Smooth muscle cell (in vitro differentiated cells): ENCODE measurements around the gene FCAMR. TPM values are rescaled to one million over a fixed set of nuclear protein-coding genes. Genes with fewer than 3 reads are reported as not detected.

Experiments
- DNase-seq: peaks from one replicate; lab custom pipeline; 2025; ENCODE audit not compliant: unreplicated experiment; lab: John Stamatoyannopoulos, UW
- H2AFZ ChIP-seq: fragments of 200-600 bp; sonication (generic); 2 replicates; pipeline ENCODE4 v1.6.0; 2016; ENCODE audit warnings: antibody characterized with exemption, low read depth, mild to moderate bottlenecking
- H3F3A ChIP-seq: fragments of 200-600 bp; sonication (generic); 2 replicates; pipeline ENCODE4 v1.6.0; 2017; ENCODE audit warnings: antibody characterized with exemption, low read depth
- H3K27ac ChIP-seq: fragments of 200-600 bp; sonication (generic); 2 replicates; pipeline ENCODE4 v1.5.1; 2016; ENCODE audit warnings: low read depth, mild to moderate bottlenecking
- H3K27me3 ChIP-seq: fragments of 200-600 bp; sonication (generic); 2 replicates; pipeline ENCODE4 v1.6.1; 2016; ENCODE audit warnings: low read depth, mild to moderate bottlenecking
- H3K36me3 ChIP-seq: fragments of 200-600 bp; sonication (generic); 2 replicates; pipeline ENCODE4 v1.5.1; 2016; ENCODE audit warnings: low read depth
- H3K4me1 ChIP-seq: fragments of 200-600 bp; sonication (generic); 2 replicates; pipeline ENCODE4 v1.5.1; 2016; ENCODE audit warnings: low read depth
- H3K4me2 ChIP-seq: fragments of 200-600 bp; sonication (generic); 2 replicates; pipeline ENCODE4 v1.6.0; 2016; ENCODE audit warnings: mild to moderate bottlenecking
- H3K4me3 ChIP-seq: fragments of 200-600 bp; sonication (generic); 2 replicates; pipeline ENCODE4 v1.5.1; 2016; ENCODE audit warnings: mild to moderate bottlenecking
- H3K79me2 ChIP-seq: fragments of 200-600 bp; sonication (generic); 2 replicates; pipeline ENCODE4 v1.6.0; 2016; ENCODE audit warnings: low read depth, mild to moderate bottlenecking
- H3K9ac ChIP-seq: fragments of 200-600 bp; sonication (generic); 2 replicates; pipeline ENCODE4 v1.6.0; 2016; ENCODE audit warnings: low read depth
- H3K9me3 ChIP-seq: fragments of 200-600 bp; sonication (generic); replicated peaks from 2 replicates; pipeline ENCODE4 v1.5.1; 2016; ENCODE audit warnings: low read depth
- H4K20me1 ChIP-seq: fragments of 200-600 bp; sonication (generic); 2 replicates; pipeline ENCODE4 v1.6.0; 2016; ENCODE audit warnings: low read depth
- CTCF ChIP-seq: fragments of 200-600 bp; sonication (generic); IDR thresholded peaks from 2 replicates; pipeline ENCODE4 v1.5.1; 2017; ENCODE audit warnings: borderline replicate concordance, mild to moderate bottlenecking, antibody characterized with exemption; ENCODE audit not compliant: insufficient read depth, poor library complexity, severe bottlenecking
- WGBS: methylation state at CpG from one replicate; pipeline ENCODE4 v1.1.7; 2016; ENCODE audit warnings: low lambda C conversion rate; 5-methylcytosine and 5-hydroxymethylcytosine counted together
- polyA plus RNA-seq: library from polyadenylated mRNA; unstranded; fragments of >200 nt; fragmentation: Nextera tagmentation; extraction: Ambion mirVana; gene quantifications from 2 replicates; pipeline ENCODE4 v1.2.1, GENCODE V29; 2016
- total RNA-seq: library from RNA; depleted of rRNA; stranded (reverse); fragments of >200 nt; gene quantifications from 2 replicates; pipeline ENCODE4 v1.2.3, GENCODE V29; 2014

Gene FCAMR
- total and polyA plus RNA-seq, 2 experiments from 2014 or later = not detected

DNA sequence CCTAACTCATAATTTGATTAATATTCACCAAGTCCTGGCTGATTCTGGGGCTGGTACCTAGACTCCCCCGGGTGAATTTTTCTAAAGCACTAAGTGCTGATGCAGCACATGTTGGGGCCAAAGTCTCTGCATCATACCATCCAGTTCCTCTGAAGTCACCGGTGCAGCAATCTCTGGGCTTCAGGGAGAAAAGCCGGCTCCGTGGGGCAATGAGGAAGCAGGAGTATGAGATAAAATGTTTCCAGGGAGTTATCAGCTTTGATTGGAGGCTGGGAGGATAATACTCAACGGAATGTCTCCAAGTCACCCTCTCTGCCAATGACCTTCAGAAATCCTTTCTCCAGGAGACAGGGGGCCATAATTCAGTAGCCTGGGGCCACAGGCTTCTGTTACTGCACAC, 1.2 kb downstream of the FCAMR start:
- no peaks in the 10 kb centered on the region for H3F3A ChIP-seq
- no peaks in the 10 kb centered on the region for H3K9me3 ChIP-seq
- 68% methylated on average over 5 of the region's 5 CpGs for WGBS
- no peaks in the 10 kb centered on the region for H4K20me1 ChIP-seq
- peaks cover 59% of the 10 kb centered on the region for H3K27me3 ChIP-seq
- H3K4me3 ChIP-seq = no peak overlapping the region
- no peak for TF ChIP-seq CTCF
- H3K79me2 ChIP-seq = no peaks in the 10 kb centered on the region
- H3K9ac ChIP-seq = no peak overlapping the region
- DNase-seq = no peak
- no peak overlapping the region for H3K4me2 ChIP-seq
- no peak overlapping the region for H3K27ac ChIP-seq
- no peak overlapping the region for H2AFZ ChIP-seq
- no peaks in the 10 kb centered on the region for H3K36me3 ChIP-seq
- H3K4me1 ChIP-seq = no peaks in the 10 kb centered on the region

DNA sequence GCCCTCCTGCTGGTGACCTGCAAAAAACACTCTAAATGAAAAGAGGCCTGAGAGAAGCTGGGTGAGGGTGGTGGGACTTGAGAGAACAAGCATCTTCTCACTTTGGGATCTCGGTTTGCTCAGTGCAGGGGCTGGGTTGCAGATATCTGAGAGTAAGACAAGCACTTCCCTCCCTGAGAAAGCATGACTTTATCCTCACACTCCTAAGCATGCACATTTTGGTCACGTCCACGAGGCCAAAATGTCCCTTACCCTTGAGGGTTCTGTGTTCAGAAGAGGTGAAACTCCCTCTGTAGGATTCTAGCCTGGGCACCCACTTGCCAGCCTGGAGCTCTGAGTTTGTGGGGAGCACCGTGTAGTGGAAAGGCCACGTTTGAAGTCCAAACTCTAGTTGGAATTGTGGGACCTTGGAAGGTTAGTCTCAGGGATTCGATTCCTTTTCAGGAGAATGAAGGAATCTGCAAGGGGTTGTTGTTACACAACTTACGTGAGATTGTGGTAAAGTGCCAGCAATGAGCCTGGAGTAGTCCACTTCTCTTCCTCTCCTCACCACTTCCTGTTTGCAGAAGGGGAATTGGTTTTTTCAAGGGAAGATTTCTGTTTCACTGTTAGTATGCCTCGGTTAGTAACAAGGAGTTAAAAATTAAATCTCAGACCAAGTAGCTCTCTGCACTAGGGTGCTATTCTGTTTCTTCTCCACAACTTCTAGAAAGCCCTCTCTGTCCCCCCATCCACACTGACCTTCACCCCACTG, 3.0 kb downstream of the FCAMR start:
- Histone ChIP-seq H3K9me3 (no peaks in the 10 kb centered on the region), H3K27me3 (peaks cover 41% of the 10 kb centered on the region), H3K4me2 (no peak overlapping the region), H3K36me3 (no peaks in the 10 kb centered on the region), H4K20me1 (no peaks in the 10 kb centered on the region), H3F3A (no peaks in the 10 kb centered on the region), H3K4me3 (no peak overlapping the region), H3K9ac (no peak overlapping the region), H3K27ac (no peak overlapping the region), H3K79me2 (no peaks in the 10 kb centered on the region), H2AFZ (no peak overlapping the region), H3K4me1 (no peaks in the 10 kb centered on the region)
- no peak for DNase-seq
- TF ChIP-seq CTCF = no peak
- 83% methylated on average over 8 of the region's 8 CpGs for WGBS

DNA sequence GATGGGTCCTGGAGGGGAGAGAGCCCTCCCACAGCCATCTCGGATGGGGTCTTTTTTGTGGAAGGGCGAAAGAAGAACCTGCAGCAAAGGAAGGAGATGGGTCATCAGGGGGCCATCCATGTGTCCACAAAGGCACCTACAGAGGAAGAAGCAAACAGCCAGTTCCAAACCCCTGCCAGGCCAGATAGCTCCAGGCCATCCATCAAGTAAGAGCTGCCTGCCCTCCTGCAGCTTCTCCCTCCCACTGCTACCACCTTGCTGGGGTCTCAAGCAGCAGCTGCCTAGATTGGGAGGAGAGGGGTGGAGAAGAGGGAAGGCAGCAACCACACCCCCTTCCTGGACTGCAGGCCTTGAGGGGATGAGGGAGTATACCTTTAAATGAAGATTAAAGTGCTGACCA, 4.5 kb downstream of the FCAMR start:
- H2AFZ ChIP-seq = no peak overlapping the region
- no peak for DNase-seq
- H3K27ac ChIP-seq = no peak overlapping the region
- H3K9me3 ChIP-seq = no peaks in the 10 kb centered on the region
- 85% methylated on average over 2 of the region's 2 CpGs for WGBS
- H3K4me3 ChIP-seq = no peak overlapping the region
- H3K36me3 ChIP-seq = no peaks in the 10 kb centered on the region
- H3K4me1 ChIP-seq = no peaks in the 10 kb centered on the region
- TF ChIP-seq CTCF = no peak
- no peaks in the 10 kb centered on the region for H3F3A ChIP-seq
- peaks cover 26% of the 10 kb centered on the region for H3K27me3 ChIP-seq
- no peak overlapping the region for H3K4me2 ChIP-seq
- no peaks in the 10 kb centered on the region for H3K79me2 ChIP-seq
- no peaks in the 10 kb centered on the region for H4K20me1 ChIP-seq
- H3K9ac ChIP-seq = no peak overlapping the region

GRCh38 chr1:206963740-206964139, 6.5 kb downstream of the FCAMR start:
- no peak overlapping the region for H2AFZ ChIP-seq
- no peak overlapping the region for H3K9ac ChIP-seq
- H3K27me3 ChIP-seq = peaks cover 6% of the 10 kb centered on the region
- H3F3A ChIP-seq = no peaks in the 10 kb centered on the region
- no peak for TF ChIP-seq CTCF
- H3K79me2 ChIP-seq = no peaks in the 10 kb centered on the region
- H3K36me3 ChIP-seq = no peaks in the 10 kb centered on the region
- no peak overlapping the region for H3K4me2 ChIP-seq
- no peak overlapping the region for H3K27ac ChIP-seq
- DNase-seq = no peak
- no peaks in the 10 kb centered on the region for H3K9me3 ChIP-seq
- no peaks in the 10 kb centered on the region for H3K4me1 ChIP-seq
- no peak overlapping the region for H3K4me3 ChIP-seq
- WGBS = 89% methylated on average over 1 of the region's 1 CpG
- H4K20me1 ChIP-seq = no peaks in the 10 kb centered on the region
